HEK293 (cell line): Measurements from ENCODE around the gene AFF1.

ENCODE experiments used
- CTCF ChIA-PET: fragments of 350-600 bp; formaldehyde crosslinking; extraction: SDS; loops from one replicate; lab custom pipeline; 2021; ENCODE audit warnings: antibody characterized with exemption; lab: Yijun Ruan, JAX
- POLR2A ChIA-PET: fragments of 300-600 bp; formaldehyde crosslinking; extraction: SDS; loops from one replicate; lab custom pipeline; 2020; ENCODE audit warnings: antibody characterized with exemption, inconsistent platforms; lab: Yijun Ruan, JAX
- H3K27ac ChIP-seq: fragments of 200-500 bp; sonication (Bioruptor generic); 2 replicates; pipeline ENCODE4 v1.5.1; 2014; ENCODE audit warnings: low read depth, low read length, control low read depth, inconsistent platforms; ENCODE audit errors: extremely low read depth
- H3K36me3 ChIP-seq, 2 experiments: fragments of 200-500 bp in 1 of 2; sonication (Bioruptor generic) in 1 of 2; 1 replicate in 1 of 2; 2 replicates in 1 of 2; pipeline ENCODE4 v1.5.1; 2014 to 2017; ENCODE audit warnings: inconsistent platforms in 2 of 2, low read length in 2 of 2; ENCODE audit not compliant: control insufficient read depth in 2 of 2, insufficient read depth in 1 of 2
- H3K4me1 ChIP-seq: fragments of 200-500 bp; sonication (Bioruptor generic); 2 replicates; pipeline ENCODE4 v1.5.1; 2014; ENCODE audit warnings: mild to moderate bottlenecking, low read length, inconsistent platforms; ENCODE audit not compliant: control insufficient read depth, insufficient read depth
- H3K4me3 ChIP-seq: 2 replicates; pipeline ENCODE4 v1.5.1; 2011; ENCODE audit warnings: low read depth, mild to moderate bottlenecking, control low read depth, low read length, moderate library complexity
- H3K9me3 ChIP-seq: fragments of 200-500 bp; sonication (Bioruptor generic); 2 replicates; pipeline ENCODE4 v1.5.1; 2014; ENCODE audit warnings: low read depth, low read length, inconsistent platforms; ENCODE audit not compliant: control insufficient read depth, insufficient read depth
- ATF2 ChIP-seq: fragments of 450-650 bp; formaldehyde crosslinking; IDR thresholded peaks from 2 replicates; pipeline ENCODE4 v1.5.1; 2016; ENCODE audit warnings: missing biosample characterization, missing genetic modification characterization, low read depth
- PRDM1 ChIP-seq: fragments of 450-650 bp; formaldehyde crosslinking; IDR thresholded peaks from 2 replicates; pipeline ENCODE4; 2016; ENCODE audit warnings: missing biosample characterization, missing genetic modification characterization
- PRDM10 ChIP-seq: fragments of 450-650 bp; formaldehyde crosslinking; IDR thresholded peaks from 2 replicates; pipeline ENCODE4 v1.5.1; 2016; ENCODE audit warnings: missing biosample characterization, missing genetic modification characterization
- PRDM2 ChIP-seq: fragments of 450-650 bp; formaldehyde crosslinking; IDR thresholded peaks from 2 replicates; pipeline ENCODE4 v1.5.1; 2016; ENCODE audit warnings: missing biosample characterization, missing genetic modification characterization, borderline replicate concordance
- SCRT2 ChIP-seq: fragments of 450-650 bp; formaldehyde crosslinking; IDR thresholded peaks from 2 replicates; pipeline ENCODE4 v1.5.1; 2016; ENCODE audit warnings: missing biosample characterization, missing genetic modification characterization
- ZNF394 ChIP-seq: fragments of 450-650 bp; formaldehyde crosslinking; IDR thresholded peaks from 2 replicates; pipeline ENCODE4 v1.5.1; 2016; ENCODE audit warnings: missing biosample characterization, missing genetic modification characterization, mild to moderate bottlenecking, moderate library complexity, borderline replicate concordance
- TF ChIP-seq, protein P1 (sequence below): fragments of 450-650 bp; formaldehyde crosslinking; IDR thresholded peaks from 2 replicates; pipeline ENCODE4 v1.5.1; 2016; ENCODE audit warnings: missing biosample characterization, missing genetic modification characterization

Gene AFF1

DNA sequence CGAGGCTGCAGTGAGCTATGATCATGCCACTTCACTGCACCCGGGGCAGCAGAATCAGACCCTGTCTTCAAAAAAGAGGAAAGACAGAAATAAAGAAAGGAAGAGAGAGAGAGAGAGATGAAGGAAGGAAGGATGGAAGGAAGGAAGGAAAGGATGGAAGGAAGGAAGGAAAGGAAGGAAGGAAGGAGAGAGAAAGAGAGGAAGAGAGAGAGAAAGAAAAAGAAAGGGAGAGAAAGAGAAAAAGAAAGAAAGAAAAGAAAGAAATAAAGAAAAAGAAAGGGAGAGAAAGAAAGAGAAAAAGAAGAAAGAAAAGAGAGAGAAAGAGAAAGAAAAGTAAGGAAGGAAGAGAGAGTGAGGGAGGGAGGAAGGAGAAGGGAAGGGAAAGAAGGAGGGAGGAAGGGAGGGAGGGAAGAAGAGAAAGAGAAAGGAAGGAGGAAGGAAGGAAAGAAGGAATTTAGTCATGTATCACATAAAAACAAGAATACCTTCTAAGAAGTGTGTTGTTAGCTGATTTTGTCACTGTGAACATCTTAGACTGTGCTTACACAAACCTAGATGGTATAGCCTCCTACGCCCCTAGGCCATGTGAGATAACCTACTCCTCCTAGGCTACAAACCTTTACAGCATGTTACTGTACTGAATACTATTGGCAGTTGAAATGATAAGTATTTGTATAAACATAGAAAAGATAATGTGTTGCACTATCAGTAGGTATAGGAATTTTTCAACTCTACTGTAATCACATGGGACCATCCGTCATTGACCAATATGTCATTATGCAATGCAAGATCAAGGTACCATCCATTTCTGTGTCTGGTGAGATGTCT lies 17.4 kb upstream of the AFF1 start (continued):
- peak; percentile 45; the same call in 1 of the 2 replicates for TF ChIP-seq PRDM10 (tag by site-specific recombination)

DNA sequence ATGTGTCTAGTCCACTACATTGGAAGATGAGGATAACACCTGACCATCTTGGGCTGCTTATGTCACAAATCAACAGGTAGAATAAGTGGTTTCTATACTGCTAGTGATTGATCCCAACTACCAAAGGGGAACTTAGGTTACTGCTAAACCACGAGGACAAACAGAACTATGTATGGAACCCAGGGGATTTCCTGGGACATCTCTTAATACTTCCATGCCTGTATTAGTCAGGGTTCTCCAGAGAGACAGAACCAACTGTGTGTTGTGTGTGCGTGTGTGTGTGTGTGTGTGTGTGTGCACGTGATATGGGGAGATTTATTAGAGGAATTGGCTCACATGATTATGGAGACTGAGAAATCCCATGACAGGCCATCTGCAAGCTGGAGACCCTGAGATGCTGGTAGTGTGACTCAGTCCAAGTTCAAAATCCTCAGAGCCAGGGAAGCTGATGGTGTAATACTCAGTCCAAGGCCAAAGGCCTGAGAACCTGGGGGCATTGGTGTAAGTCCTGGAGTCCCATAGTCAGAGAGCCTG lies 16.2 kb upstream of the AFF1 start:
- Histone ChIP-seq H3K4me1 (no peaks in the 10 kb centered on the region), H3K36me3 (no peaks in the 10 kb centered on the region), H3K27ac (no peak overlapping the region), H3K4me3 (no peak overlapping the region), H3K9me3 (no peaks in the 10 kb centered on the region)
- POLR2A ChIA-PET: no interaction called here
- CTCF ChIA-PET: interaction anchor here (6.7 kb wide), 1 partner anchor 174 kb away, joined by 74 read pairs; no protein-coding TSS in a partner anchor
- TF ChIP-seq ZNF394 (no peak), SCRT2 (tag by site-specific recombination) (0 out of 2 replicates have a peak, but pooled peaks have one; percentile 21)
- TF ChIP-seq, all 188 proteins: peak for 1

- TF ChIP-seq, protein P1, sequence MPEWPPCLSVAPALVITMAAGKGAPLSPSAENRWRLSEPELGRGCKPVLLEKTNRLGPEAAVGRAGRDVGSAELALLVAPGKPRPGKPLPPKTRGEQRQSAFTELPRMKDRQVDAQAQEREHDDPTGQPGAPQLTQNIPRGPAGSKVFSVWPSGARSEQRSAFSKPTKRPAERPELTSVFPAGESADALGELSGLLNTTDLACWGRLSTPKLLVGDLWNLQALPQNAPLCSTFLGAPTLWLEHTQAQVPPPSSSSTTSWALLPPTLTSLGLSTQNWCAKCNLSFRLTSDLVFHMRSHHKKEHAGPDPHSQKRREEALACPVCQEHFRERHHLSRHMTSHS (tag by site-specific recombination): no peak
- TF ChIP-seq PRDM1 (tag by site-specific recombination) (no peak), ATF2 (tag by site-specific recombination) (no peak), PRDM2 (tag by site-specific recombination) (no peak)
- Histone ChIP-seq H3K4me3 (no peak overlapping the region), H3K9me3 (no peaks in the 10 kb centered on the region), H3K36me3 (no peaks in the 10 kb centered on the region), H3K27ac (no peak overlapping the region), H3K4me1 (no peaks in the 10 kb centered on the region)
- ChIA-PET CTCF (interaction anchor here (0.7 to 6.7 kb wide), 4 partner anchors 9 to 232 kb away, joined by 3 to 74 read pairs (median 14); no protein-coding TSS in a partner anchor), POLR2A (interaction anchor here (0.6 kb wide), 1 partner anchor 18 kb away, joined by 6 read pairs; no protein-coding TSS in a partner anchor)
These were observed 15.1 kb upstream of the AFF1 start for GRCh38 chr4:86919561-86920223.
